Activated T-helper 17 cell treated with anti-CD3 and anti-CD28 coated beads, Interleukin-2, amount 50 U/mL, for 72 hours (primary cell): ENCODE results near the gene IGF1R. TPM values are rescaled to one million over a fixed set of nuclear protein-coding genes. Genes with fewer than 3 reads are reported as not detected.

ENCODE experiments used
- ATAC-seq: fragments of 150-1000 bp; cut with Tn5 transposase; replicated peaks from 2 replicates; pipeline ENCODE4 v1.10.0; 2021; ENCODE audit warnings: mild to moderate bottlenecking, moderate library complexity
- H3K27ac Mint-ChIP-seq: one replicate; pipeline ENCODE4 v1.8.0; 2022; ENCODE audit warnings: mixed read lengths
- H3K27me3 Mint-ChIP-seq: one replicate; pipeline ENCODE4 v1.8.0; 2022; ENCODE audit warnings: mixed read lengths
- H3K36me3 Mint-ChIP-seq: one replicate; pipeline ENCODE4 v1.8.0; 2022; ENCODE audit warnings: low read depth, mild to moderate bottlenecking, mixed read lengths
- H3K4me1 Mint-ChIP-seq: one replicate; pipeline ENCODE4 v1.8.0; 2022; ENCODE audit warnings: mixed read lengths
- H3K4me3 Mint-ChIP-seq: one replicate; pipeline ENCODE4 v1.8.0; 2022; ENCODE audit warnings: mild to moderate bottlenecking, mixed read lengths
- H3K9me3 Mint-ChIP-seq: one replicate; pipeline ENCODE4 v1.8.0; 2022; ENCODE audit warnings: mixed read lengths
- total RNA-seq, 2 donors: library from RNA; stranded (reverse); gene quantifications; one replicate each; pipeline ENCODE4 v1.2.3, GENCODE V29; 2022

IGF1R gene
- total RNA-seq, 2 donors from 2014 or later = 4.6 to 33.8 TPM

GRCh38 chr15:98717942-98718341 is 69.6 kb downstream of the IGF1R start:
- H3K27me3 Mint-ChIP-seq = no peaks in the 10 kb centered on the region
- no peak overlapping the region for H3K27ac Mint-ChIP-seq
- no peak overlapping the region for H3K4me3 Mint-ChIP-seq
- H3K9me3 Mint-ChIP-seq = no peaks in the 10 kb centered on the region
- no peaks in the 10 kb centered on the region for H3K36me3 Mint-ChIP-seq
- ATAC-seq = no peak
- H3K4me1 Mint-ChIP-seq = peaks cover 30% of the 10 kb centered on the region

- no peak overlapping the region for H3K27ac Mint-ChIP-seq
- no peaks in the 10 kb centered on the region for H3K9me3 Mint-ChIP-seq
- peaks cover 35% of the 10 kb centered on the region for H3K4me1 Mint-ChIP-seq
- no peaks in the 10 kb centered on the region for H3K27me3 Mint-ChIP-seq
- no peaks in the 10 kb centered on the region for H3K36me3 Mint-ChIP-seq
- no peak for ATAC-seq
- no peak overlapping the region for H3K4me3 Mint-ChIP-seq
Observed at GRCh38 chr15:98718426-98719136, 70.2 kb downstream of the IGF1R start.

- no peaks in the 10 kb centered on the region for H3K27me3 Mint-ChIP-seq
Observed at GRCh38 chr15:98719137-98719740, 70.9 kb downstream of the IGF1R start.

GRCh38 chr15:98720031-98720430 is 71.7 kb downstream of the IGF1R start:
- H3K27ac Mint-ChIP-seq = no peak overlapping the region
- no peak for ATAC-seq
- no peak overlapping the region for H3K4me3 Mint-ChIP-seq
- no peaks in the 10 kb centered on the region for H3K27me3 Mint-ChIP-seq
- H3K4me1 Mint-ChIP-seq = peaks cover 32% of the 10 kb centered on the region
- no peaks in the 10 kb centered on the region for H3K9me3 Mint-ChIP-seq
- no peaks in the 10 kb centered on the region for H3K36me3 Mint-ChIP-seq

More at GRCh38 chr15:98719137-98719740, 70.9 kb downstream of the IGF1R start:
- Mint-ChIP-seq H3K9me3 (no peaks in the 10 kb centered on the region), H3K4me3 (no peak overlapping the region), H3K27ac (no peak overlapping the region), H3K36me3 (no peaks in the 10 kb centered on the region), H3K4me1 (peaks cover 35% of the 10 kb centered on the region)
- no peak for ATAC-seq

GRCh38 chr15:98720577-98721565 is 72.5 kb downstream of the IGF1R start:
- no peaks in the 10 kb centered on the region for H3K36me3 Mint-ChIP-seq
- H3K4me1 Mint-ChIP-seq = peaks cover 26% of the 10 kb centered on the region
- no peaks in the 10 kb centered on the region for H3K27me3 Mint-ChIP-seq
- ATAC-seq = no peak
- H3K9me3 Mint-ChIP-seq = no peaks in the 10 kb centered on the region
- H3K27ac Mint-ChIP-seq = no peak overlapping the region
- H3K4me3 Mint-ChIP-seq = no peak overlapping the region

- Mint-ChIP-seq H3K4me1 (peaks cover 20% of the 10 kb centered on the region), H3K9me3 (no peaks in the 10 kb centered on the region), H3K27ac (no peak overlapping the region), H3K4me3 (no peak overlapping the region), H3K36me3 (no peaks in the 10 kb centered on the region), H3K27me3 (no peaks in the 10 kb centered on the region)
- ATAC-seq = no peak
Observed at GRCh38 chr15:98722209-98722608, 73.9 kb downstream of the IGF1R start.

- H3K4me3 Mint-ChIP-seq = no peak overlapping the region
- ATAC-seq = no peak
- H3K4me1 Mint-ChIP-seq = peaks cover 20% of the 10 kb centered on the region
- no peaks in the 10 kb centered on the region for H3K27me3 Mint-ChIP-seq
- H3K36me3 Mint-ChIP-seq = no peaks in the 10 kb centered on the region
- no peak overlapping the region for H3K27ac Mint-ChIP-seq
- no peaks in the 10 kb centered on the region for H3K9me3 Mint-ChIP-seq
Observed at GRCh38 chr15:98722645-98723044, 74.3 kb downstream of the IGF1R start.

GRCh38 chr15:98723195-98723594 is 74.9 kb downstream of the IGF1R start:
- Mint-ChIP-seq H3K27ac (no peak overlapping the region), H3K9me3 (no peaks in the 10 kb centered on the region), H3K4me1 (peaks cover 20% of the 10 kb centered on the region), H3K27me3 (no peaks in the 10 kb centered on the region), H3K4me3 (no peak overlapping the region), H3K36me3 (no peaks in the 10 kb centered on the region)
- ATAC-seq = no peak

- Mint-ChIP-seq H3K27ac (no peak overlapping the region), H3K9me3 (no peaks in the 10 kb centered on the region), H3K27me3 (no peaks in the 10 kb centered on the region), H3K4me3 (no peak overlapping the region), H3K36me3 (no peaks in the 10 kb centered on the region), H3K4me1 (peaks cover 20% of the 10 kb centered on the region)
- no peak for ATAC-seq
Observed at GRCh38 chr15:98724048-98724447, 75.7 kb downstream of the IGF1R start.

GRCh38 chr15:98724494-98724893 is 76.2 kb downstream of the IGF1R start:
- H3K4me3 Mint-ChIP-seq = no peak overlapping the region
- no peaks in the 10 kb centered on the region for H3K9me3 Mint-ChIP-seq
- H3K27ac Mint-ChIP-seq = no peak overlapping the region
- peaks cover 20% of the 10 kb centered on the region for H3K4me1 Mint-ChIP-seq
- no peaks in the 10 kb centered on the region for H3K36me3 Mint-ChIP-seq
- H3K27me3 Mint-ChIP-seq = no peaks in the 10 kb centered on the region
- no peak for ATAC-seq

GRCh38 chr15:98725874-98726273 is 77.5 kb downstream of the IGF1R start:
- no peaks in the 10 kb centered on the region for H3K36me3 Mint-ChIP-seq
- no peaks in the 10 kb centered on the region for H3K27me3 Mint-ChIP-seq
- H3K27ac Mint-ChIP-seq = no peak overlapping the region

GRCh38 chr15:98727115-98728040 is 79.0 kb downstream of the IGF1R start:
- peaks cover 9% of the 10 kb centered on the region for H3K4me1 Mint-ChIP-seq
- H3K27me3 Mint-ChIP-seq = no peaks in the 10 kb centered on the region
- no peaks in the 10 kb centered on the region for H3K9me3 Mint-ChIP-seq
- ATAC-seq = no peak
- no peaks in the 10 kb centered on the region for H3K36me3 Mint-ChIP-seq
- no peak overlapping the region for H3K4me3 Mint-ChIP-seq
- H3K27ac Mint-ChIP-seq = no peak overlapping the region

More at GRCh38 chr15:98725874-98726273, 77.5 kb downstream of the IGF1R start:
- Mint-ChIP-seq H3K4me3 (no peak overlapping the region), H3K9me3 (no peaks in the 10 kb centered on the region), H3K4me1 (peaks cover 14% of the 10 kb centered on the region)
- no peak for ATAC-seq

GRCh38 chr15:98728082-98728810 is 79.9 kb downstream of the IGF1R start:
- Mint-ChIP-seq H3K4me1 (peaks cover 7% of the 10 kb centered on the region), H3K9me3 (no peaks in the 10 kb centered on the region), H3K27me3 (no peaks in the 10 kb centered on the region), H3K27ac (no peak overlapping the region), H3K36me3 (no peaks in the 10 kb centered on the region), H3K4me3 (no peak overlapping the region)
- ATAC-seq = no peak
